HG03442 (cell line): ENCODE measurements around the gene FBP1.
A peak's percentile ranks its signal among the peaks of the same experiment; 100 is the strongest.

Experiments used
- ATAC-seq: cut with Tn5 transposase; IDR thresholded peaks from one replicate; pipeline ENCODE4 v1.9.1; 2021; ENCODE audit warnings: mild to moderate bottlenecking, moderate library complexity; ENCODE audit not compliant: unreplicated experiment

Gene FBP1

DNA sequence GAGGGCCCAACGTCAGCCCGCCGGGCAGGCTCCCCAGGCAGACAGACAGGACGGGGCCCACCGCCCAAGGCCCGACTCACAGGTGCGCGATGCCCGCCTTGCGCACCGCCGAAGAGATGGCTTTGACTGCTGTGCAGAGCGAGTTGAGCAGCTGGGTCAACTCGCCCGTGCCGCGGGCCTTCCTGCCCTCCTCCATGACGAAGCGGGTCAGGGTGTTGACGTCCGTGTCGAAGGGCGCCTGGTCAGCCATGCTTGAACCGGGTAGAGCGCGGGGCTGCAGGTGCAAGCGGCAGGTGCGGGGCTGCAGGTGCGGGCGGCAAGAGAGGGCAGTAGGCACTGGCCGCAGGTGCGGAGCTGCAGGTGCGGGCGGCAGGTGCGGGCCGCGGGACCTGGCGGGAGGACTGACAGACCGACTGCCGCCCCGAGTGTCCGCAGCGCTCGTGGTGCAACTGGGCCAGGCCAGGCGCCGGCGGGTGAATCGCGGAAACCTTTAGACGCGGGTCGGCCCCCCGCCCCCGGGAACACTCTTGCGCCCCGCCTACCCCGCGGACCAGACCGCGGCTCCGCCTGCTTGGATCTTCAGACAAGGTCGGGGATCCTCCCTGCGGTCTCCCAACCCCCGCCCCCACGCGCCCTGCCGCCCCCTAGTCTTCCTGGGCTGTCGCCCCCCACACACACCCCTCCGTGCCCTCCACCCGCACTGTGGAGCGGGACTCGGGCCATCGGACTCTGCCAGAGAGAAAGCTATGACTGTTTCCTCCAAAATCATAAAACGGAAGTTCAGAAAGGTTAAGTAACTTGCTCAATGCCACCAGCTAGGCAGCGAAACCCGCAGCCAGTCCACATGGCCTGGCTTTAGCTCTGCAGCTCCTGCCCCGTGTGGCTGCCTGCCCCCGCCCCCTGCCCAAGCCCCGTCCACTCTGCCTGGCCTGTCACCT, at the start of gene FBP1:
TSS of gene FBP1 (minus strand) at position 458 of the 938 bp plus-strand sequence. CDS start at position 250, 208 bp downstream.
- no peak for ATAC-seq

DNA sequence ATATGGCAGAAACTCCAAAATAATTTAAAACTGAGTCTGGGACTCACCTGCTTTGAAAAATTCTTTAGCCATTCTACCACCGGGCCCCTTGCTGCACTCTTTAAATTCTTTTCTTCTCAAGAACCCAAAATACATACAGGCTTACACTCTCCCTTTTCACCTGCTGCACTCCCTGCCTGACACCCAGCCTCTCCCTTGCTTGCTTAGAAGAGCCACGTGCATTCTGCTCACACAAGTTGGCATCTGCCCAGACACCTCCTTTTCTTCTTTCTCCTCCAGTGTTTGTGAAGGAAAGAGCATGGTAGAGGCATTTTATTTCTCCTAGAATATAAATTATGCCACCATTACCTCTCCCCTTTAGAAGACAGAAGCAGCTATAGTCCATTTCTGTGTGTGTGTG, 48.1 kb upstream of the FBP1 start:
- ATAC-seq, result no peak

DNA sequence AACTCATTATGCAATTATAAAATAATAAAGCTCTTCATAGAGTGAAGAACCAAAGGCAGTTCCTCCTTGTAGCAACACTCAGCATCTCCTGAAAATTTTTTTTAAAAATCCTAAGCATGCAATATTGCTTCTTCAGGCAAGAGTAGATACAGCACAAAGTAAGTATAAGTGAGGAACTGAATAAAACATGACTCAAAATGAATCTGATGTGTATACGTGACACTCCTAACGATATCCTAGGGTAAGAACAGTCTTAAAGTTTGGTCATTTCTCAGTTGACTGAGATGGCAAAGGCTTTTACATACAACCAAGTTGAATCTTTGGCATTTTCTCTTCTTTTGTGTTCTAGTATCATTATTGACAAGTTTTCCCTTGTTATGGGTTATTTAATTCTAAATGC, 46.0 kb upstream of the FBP1 start:
- ATAC-seq, result no peak

DNA sequence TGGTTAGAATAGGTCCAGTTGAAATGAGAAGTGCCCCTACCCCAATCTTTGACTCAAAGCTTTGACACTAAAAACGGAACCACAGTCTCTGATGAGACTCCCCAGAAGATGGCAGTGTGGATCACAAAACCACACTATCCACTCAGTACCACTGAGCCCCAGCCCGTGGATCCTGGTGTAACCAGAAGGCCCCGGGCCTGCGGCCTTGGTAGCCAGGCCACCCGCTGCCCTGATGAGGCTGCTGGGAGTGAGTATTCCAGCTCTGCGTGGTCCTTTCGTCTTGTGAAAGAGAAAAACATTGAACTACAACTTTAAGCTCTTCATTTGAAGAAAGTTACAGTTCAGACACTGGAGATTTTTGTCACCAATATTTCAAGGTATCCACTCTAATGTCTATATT, 42.2 kb upstream of the FBP1 start:
- ATAC-seq, result no peak

DNA sequence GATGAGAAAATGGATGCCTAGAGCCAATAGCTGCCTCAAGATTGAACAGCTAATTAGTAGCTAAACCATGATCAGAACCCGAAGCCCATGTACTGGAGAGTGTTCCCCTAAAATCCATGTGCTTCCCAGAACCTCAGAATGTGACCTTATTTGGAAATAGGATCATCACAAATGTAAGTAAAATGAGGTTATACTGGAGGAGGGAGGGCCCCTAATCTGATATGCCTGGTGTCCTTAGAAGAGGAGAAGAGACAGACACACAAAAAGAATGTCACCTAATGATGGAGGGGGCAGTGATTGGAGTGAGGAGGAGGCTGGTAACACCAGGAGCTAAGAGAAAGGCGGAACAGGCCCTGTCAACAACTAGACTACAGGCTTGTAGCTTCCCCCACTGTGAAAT, 41.3 kb upstream of the FBP1 start:
- no peak for ATAC-seq

DNA sequence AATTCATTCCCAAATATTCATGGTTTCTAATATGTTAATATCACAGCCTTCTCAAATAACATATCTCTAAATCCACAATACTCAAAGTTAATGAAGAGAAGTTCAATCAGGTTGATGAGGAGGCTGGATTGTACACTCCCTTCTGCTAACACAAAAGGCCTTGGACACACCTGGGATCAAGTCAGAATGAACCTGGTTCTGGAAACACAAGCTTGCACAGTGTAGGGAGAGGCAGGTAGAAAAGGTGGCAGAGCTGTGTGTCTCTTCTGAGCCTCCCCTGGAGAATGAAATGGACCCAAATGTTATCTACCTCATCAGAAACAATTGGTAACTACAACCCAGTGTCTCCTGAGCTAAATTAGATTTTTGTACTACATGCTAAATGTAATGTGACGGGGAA, 40.7 kb upstream of the FBP1 start:
- no peak for ATAC-seq

DNA sequence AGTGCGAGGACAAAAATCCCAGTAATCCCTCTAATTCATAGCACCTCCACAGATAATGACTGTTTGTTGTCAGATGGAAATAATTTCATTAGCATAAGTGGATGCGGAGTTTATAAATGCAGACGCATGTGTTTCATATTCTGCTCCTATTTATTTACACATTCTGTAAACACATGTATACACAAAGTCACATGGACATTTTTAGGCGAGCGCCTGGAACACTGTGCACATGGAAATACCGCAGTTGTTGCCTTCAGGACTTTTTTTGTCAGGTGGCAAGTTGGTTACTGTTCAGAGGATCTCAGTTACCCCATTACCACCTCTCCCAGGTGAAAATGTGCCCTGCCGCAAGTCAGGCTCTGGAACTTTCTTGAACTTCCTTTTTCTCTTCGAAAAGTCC, 40.3 kb upstream of the FBP1 start:
- ATAC-seq, result no peak

DNA sequence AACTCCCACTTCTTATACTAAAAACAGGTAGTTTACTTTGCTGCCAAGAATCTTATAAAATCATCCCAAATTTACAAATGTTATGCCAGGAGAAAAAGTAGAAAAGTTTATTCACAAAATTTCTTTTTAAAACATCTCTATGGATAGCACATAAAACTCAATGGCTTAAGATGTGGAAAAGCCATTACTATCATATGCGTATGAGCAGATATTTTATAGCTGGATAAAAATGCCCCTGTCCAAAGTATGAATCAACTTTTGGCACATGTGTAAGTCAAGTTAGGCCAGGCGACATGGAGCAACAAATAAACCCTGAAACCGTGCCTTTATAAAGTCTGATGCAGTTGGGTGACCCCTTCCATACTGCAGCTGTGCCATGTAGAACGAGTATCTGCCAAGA, 38.6 kb upstream of the FBP1 start:
- no peak for ATAC-seq

DNA sequence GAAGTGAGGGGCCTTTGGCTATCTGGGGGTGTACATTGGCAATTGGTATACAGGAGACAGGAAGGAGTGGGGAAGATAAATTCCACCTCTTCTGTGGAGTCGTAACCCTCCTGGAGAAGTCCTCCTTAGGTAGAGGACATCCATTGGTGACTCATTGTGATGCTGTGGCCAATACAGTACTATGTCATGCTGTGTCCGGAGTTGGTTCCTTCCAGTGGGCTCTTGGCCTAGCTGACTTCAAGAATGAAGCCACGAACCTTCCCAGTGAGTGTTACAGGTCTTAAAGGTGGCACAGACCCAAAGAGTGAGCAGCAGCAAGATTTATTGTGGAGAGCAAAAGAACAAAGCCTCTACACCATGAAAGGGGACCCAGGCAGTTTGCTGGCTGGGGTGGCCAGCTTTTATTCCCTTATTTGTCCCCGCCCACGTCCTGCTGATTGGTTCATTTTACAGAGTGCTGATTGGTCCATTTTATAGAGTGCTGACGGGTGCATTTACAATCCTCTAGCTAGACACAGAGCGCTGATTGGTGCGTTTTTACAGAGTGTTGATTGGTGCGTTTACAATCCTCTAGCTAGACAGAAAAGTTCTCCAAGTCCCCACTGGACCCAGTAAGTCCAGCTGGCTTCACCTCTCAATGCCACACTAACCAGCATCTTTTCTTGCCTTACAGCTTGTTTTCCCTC, 37.3 kb upstream of the FBP1 start:
- ATAC-seq, result no peak

DNA sequence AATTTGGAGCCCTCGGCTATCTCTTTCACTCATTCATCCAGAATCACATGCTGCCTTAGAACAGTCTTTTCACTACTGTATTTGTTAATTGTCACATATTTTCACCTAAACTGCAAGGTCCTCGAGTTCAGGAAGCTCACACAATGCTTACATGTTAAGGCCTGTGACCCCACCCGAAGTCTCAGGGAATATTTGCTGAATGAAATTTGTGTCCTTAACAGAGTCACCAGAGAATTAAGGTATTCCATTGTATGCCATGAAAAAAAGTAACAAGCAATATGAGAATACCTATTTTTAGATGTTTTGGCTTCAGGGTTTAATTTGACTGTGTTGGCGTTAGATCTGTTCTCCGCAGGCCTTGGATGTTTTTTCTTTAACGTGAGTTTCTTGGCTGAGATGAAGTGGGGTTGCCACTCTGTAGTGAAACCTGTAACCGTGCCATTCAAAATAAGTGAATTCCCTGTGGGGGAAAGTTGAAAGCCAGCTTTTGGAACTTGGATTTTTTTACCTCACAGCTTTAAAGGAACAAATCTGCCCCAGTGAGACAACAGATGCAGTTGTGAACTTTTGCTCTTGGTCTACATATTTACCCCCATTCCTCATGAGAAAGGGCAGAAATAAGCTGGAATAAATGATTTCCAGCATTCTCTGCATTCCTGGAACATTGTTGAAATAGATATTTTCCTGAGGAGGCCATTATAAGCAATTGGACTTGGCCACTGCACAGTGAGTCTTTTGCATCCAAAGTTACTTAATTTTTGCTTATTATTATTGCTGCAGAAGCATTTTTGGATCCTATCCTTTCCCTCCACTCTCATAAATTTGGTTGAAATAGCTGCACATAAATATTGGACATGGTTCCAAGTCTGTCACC, 35.9 kb upstream of the FBP1 start:
- ATAC-seq, result no peak

DNA sequence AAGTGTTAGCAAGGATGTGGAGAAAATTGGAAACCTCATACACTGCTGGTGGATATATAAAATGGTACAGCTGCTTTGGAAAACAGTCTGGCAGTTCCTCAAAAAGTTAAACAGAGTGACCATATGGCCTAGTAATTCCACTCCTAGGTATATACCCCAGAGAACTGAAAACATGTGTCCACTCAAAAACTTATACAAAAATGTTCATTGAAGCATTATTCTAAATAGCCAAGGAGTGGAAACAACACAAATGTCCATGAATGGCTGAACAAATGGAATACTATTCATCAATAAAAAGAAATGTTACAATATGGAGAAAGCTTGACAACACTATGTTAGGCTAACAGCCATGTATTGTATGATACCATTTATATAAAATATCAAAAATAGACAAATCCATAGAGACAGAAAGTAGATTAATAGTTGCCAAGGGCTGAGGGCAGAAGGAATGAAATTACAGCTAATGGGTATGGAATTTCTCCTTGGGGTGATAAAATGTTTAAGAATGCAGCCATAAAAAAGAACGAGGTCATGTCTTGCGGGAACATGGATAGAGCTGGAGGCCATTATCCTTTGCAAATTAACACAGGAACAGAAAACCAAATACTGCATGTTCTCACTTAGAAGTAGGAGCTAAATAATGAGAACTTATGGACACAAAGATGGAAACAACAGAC, 33.6 kb upstream of the FBP1 start:
- no peak for ATAC-seq

DNA sequence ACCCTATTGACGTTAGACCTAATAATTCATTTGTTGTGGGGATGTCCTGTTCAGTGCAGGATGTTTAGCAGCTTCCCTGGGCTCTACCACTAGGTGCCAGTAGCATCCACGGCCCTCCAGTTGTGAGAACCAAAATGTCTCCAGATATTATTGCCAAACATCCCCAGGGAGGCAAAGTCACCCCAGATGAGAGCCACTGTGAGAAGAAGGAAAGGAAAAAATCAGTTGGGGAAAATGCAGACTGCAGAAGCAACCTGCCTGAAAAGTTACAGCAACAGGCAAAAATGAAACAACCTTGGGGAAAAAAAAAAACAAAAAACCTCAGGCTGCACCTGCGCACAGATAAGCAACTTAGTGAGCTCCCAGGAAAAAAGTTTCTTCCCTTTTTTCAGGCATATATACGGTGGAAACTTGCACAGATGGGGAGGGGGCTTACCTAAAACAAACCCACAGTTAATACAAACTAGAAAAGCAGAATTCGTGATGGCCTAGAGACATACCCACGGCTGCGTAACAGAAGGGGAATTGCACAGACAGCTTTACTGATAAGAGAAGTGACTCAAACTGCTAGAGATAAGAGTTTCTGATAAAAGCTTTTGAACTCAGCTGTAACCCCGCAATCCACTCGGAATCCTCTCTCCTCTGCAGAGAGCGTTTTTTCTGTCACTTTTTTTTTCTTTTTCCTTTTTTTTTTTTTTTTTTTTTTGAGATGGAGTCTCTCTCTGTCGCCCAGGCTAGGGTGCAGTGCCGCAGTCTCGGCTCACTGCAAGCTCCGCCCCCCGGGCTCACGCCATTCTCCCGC, 29.8 kb upstream of the FBP1 start:
- peak; percentile 55 for ATAC-seq

DNA sequence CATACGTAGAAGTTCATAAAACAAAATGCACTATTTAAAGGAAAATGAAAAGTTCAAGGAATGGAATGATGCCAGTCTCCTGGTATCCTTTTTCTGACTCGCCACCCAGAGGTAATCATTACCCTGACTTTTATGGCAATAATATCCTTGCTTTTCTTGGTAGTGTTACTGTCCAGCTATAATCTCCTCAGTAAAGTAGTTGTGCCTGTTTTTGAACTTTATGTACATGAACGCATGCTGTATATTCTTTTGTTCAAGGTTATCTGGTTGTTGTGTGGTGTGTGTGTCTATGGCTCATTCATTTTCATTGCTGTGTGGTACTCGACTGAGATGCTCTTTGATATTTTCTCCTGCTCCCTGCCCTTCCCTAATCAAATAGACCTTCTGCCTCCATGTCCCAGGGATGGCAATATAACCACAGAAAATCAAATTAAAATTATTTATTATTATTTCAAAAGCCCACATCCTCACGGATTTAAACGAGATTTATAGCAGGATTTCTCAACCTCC, 29.2 kb upstream of the FBP1 start:
- ATAC-seq, result no peak

DNA sequence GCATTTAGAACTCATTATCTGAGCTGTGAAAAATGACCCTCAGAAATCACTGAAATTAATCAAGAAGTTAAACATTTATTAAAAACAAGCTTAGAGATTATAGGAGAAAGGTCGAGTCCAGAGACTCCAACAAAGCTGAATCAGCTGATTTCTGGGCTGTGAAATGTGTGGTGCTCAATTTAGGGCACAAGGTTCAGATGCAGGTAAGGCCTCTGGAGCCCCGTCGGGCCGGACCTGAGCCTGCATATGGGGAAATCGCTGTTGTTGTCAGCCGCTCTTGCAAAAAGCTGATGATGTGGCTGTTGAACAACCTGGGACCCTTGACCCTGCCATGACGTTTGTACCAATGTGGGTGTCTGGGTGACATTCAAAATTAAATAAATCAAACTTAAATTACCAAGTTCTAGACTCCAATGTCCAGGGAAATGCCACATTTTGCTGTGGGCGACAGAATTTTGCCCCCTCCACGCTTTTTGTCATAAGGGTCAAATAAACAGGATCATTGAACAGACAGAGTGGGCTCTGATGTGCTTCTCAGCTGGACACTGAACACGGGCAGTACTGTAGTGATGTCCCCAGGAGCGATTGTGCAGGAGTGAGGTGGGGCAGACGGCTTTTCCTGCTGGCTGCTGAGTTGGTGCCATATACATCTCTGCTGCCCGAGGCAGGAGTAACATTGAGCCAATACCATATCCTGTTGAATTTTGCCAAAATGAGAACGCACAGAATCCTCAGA, 27.2 kb upstream of the FBP1 start:
- no peak for ATAC-seq

DNA sequence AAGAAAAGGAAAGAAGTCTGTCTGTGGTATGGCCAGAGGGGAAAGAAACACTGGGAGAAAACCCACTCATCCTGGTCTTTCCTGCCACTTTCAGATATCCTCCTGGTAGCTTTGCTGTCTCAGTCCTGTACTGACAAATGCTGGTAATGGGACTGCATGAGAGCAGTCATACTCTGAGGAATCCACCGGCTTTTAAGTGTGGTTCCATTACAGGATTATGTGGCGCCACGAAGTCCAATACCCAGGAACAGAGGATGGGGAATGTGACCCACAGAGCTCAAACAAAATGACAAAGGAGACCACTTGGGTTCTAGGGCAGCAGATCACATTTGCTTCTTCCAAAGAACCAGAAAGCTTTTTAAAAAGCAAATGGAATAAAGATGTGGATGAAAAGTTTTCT, 26.3 kb upstream of the FBP1 start:
- no peak for ATAC-seq

DNA sequence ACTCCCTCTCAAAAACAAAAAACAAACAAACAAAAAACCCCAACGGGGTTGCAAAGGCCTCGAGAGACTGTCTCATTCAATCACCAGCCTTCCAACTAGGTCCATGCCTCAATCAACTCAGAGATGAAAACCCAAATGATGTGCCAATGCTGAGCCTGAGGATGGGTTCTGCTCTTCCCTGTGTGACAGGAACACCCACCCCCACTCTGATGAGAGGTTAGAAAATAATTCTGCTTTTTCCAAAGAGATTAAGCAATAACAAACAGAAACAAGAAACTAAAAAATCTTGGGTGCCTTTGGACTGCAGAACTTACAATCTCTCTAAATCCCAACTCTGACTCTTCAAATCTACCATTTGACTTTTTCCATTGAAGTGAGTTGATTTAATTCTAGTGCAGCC, 25.5 kb upstream of the FBP1 start:
- ATAC-seq, result no peak

DNA sequence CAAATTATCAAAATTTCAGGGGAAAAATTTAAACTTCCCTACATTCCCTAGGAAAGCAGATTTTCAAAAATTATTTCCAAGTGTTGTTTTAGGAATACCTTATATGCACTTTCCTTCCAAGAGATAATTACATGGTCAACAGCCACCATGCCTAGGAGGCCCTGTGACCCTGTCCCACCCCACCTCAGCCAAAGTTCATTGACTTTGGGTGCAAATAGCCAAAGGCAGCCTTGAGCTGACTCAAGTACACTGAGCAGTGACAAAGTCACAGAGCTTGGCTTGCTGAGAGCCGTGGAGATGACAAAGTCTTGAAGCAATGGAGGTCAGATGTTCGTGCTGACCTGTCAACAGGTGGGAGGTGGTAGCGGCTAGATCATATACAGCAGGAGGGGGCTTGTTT, 24.3 kb upstream of the FBP1 start:
- no peak for ATAC-seq

DNA sequence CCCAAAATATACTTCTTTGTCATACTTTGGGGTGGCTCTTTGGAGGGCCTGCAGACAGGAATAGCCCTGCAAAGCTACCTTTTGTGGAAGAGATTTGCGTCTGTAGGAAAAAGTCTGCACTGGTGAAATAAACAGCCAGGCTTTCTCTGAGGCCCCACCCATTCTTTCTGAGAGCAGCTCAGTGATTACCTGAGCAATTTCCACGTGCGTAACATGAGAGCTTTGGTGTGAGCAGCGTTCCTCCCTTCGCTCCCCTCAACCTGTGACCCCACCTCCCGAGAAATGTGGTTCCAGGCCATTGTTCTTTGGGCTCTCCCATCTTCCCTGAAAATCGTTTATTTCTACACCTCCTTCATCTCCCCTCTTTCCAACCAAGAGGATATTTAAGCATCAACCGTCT, 23.8 kb upstream of the FBP1 start:
- no peak for ATAC-seq
